SH-SY5Y (cell line): Measurements from ENCODE around the gene TUBGCP2.

Source experiments
- GATA2 ChIP-seq: IDR thresholded peaks from 2 replicates; pipeline ENCODE4 v1.6.1; 2011; ENCODE audit warnings: mild to moderate bottlenecking, low read depth, low read length
- GATA3 ChIP-seq: IDR thresholded peaks from 2 replicates; pipeline ENCODE4 v1.6.1; 2011; ENCODE audit warnings: low read depth, mild to moderate bottlenecking, low read length, moderate library complexity

DNA sequence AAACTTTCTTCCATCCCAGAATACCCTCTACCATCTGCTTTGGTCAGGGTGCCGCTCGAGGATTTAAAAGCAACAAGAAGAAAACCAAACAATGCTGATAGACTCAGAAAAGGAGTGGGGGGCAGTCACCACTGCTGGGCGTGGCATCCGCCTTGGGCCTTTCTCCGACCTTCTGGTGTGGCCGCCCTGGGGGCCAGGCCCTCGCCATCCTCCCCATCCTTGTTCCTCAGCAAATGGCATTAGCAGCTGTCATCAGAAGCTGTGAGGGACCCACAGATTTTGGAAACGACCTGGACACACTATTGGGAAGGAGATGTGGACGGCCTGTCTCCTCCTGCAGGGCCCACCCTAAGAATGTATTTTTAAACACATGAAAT, 4.1 kb upstream of the TUBGCP2 start:
- TF ChIP-seq GATA2 (no peak), GATA3 (no peak)
